Right lobe of liver (tissue), 4 donors: ENCODE measurements around the gene SLC35A3.

Experiments
- CTCF ChIP-seq, 4 donors: fragments of 200-600 bp in 3 of 4; fragments of 450-650 bp in 1 of 4; IDR thresholded peaks; one replicate each; pipeline versions ENCODE4 v1.5.1 to v1.8.0; 2016 to 2022; ENCODE audit warnings: antibody characterized with exemption in 4 of 4, mild to moderate bottlenecking in 2 of 4
- POLR2A ChIP-seq: fragments of 450-650 bp; IDR thresholded peaks from one replicate; pipeline ENCODE4 v1.6.1; 2017; ENCODE audit warnings: antibody characterized with exemption, mild to moderate bottlenecking
- donor health status: DM: no; HTN: no; CAD: no.
- donor health status: DM: no; HTN: no; CAD: no.
- donor health status: DM: no; HTN: yes; CAD: no.

GRCh38 chr1:100005424-100005823, 35.6 kb downstream of the SLC35A3 start:
- no peak for TF ChIP-seq CTCF (IDR thresholded peaks at IDR 0.05)
- no peak for TF ChIP-seq POLR2A
